Nephron (organoid): Measurements from ENCODE around the gene SMG6.

ENCODE experiments used
- H3K27ac Mint-ChIP-seq, 3 experiments: 2 replicates each; pipeline ENCODE4 v1.8.0; 2020; ENCODE audit warnings: mixed read lengths in 3 of 3, mild to moderate bottlenecking in 2 of 3, moderate library complexity in 1 of 3
- H3K27me3 Mint-ChIP-seq: 2 replicates; pipeline ENCODE4 v1.8.0; 2021; ENCODE audit warnings: low read depth, mild to moderate bottlenecking, moderate library complexity, mixed read lengths
- H3K36me3 Mint-ChIP-seq: 2 replicates; pipeline ENCODE4 v1.8.0; 2020; ENCODE audit warnings: low read depth, mixed read lengths
- H3K4me1 Mint-ChIP-seq: 2 replicates; pipeline ENCODE4 v1.8.0; 2020; ENCODE audit warnings: mixed read lengths
- H3K4me3 Mint-ChIP-seq, 3 experiments: 2 replicates each; pipeline ENCODE4 v1.8.0; 2020; ENCODE audit warnings: mild to moderate bottlenecking in 3 of 3, mixed read lengths in 3 of 3, moderate library complexity in 2 of 3
- H3K9me3 Mint-ChIP-seq: 2 replicates; pipeline ENCODE4 v1.8.0; 2020; ENCODE audit warnings: mixed read lengths
- TF ChIP-seq, protein P1 (sequence below), 3 experiments: fragments of 200-600 bp; sonication (generic); IDR thresholded peaks; one replicate each; pipeline ENCODE4 v1.5.0; 2021; ENCODE audit warnings: antibody characterized with exemption in 3 of 3; ENCODE audit not compliant: unreplicated experiment in 3 of 3

SMG6 gene

DNA sequence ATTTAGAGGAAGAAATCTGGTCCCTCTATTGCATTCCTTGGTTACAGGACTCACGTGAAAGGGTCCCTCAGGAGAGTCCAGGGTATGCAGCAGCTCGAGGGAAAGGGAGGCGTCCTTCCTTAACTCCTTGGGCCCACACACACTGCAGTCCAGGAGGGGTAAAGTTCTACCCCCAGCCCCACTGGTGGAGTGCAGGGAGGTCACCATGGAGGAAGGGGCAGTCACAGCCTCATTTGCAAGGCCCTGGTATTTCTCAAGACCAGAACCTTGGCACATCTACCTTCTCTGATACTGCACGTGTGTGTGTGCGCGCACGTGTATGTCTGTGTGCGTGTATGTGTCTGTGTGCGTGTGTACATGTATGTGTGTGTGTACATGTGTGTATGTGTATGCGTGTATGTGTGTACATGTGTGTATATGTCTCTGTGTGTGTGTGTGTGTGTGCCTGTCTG is 237.6 kb downstream of the SMG6 start:
- Mint-ChIP-seq H3K36me3 (peaks cover 74% of the 10 kb centered on the region), H3K4me3 (peak overlapping the region in 2 of 3 experiments; percentile 11 to 56), H3K9me3 (no peaks in the 10 kb centered on the region), H3K4me1 (peaks cover 83% of the 10 kb centered on the region), H3K27ac (peak overlapping the region; percentile 83 to 96 (median 93)), H3K27me3 (peaks cover 15% of the 10 kb centered on the region)
- TF ChIP-seq, protein P1, sequence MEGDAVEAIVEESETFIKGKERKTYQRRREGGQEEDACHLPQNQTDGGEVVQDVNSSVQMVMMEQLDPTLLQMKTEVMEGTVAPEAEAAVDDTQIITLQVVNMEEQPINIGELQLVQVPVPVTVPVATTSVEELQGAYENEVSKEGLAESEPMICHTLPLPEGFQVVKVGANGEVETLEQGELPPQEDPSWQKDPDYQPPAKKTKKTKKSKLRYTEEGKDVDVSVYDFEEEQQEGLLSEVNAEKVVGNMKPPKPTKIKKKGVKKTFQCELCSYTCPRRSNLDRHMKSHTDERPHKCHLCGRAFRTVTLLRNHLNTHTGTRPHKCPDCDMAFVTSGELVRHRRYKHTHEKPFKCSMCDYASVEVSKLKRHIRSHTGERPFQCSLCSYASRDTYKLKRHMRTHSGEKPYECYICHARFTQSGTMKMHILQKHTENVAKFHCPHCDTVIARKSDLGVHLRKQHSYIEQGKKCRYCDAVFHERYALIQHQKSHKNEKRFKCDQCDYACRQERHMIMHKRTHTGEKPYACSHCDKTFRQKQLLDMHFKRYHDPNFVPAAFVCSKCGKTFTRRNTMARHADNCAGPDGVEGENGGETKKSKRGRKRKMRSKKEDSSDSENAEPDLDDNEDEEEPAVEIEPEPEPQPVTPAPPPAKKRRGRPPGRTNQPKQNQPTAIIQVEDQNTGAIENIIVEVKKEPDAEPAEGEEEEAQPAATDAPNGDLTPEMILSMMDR (IDR thresholded peaks at IDR 0.05; ENCODE audit: unreplicated experiment in 3 of 3): no peak

DNA sequence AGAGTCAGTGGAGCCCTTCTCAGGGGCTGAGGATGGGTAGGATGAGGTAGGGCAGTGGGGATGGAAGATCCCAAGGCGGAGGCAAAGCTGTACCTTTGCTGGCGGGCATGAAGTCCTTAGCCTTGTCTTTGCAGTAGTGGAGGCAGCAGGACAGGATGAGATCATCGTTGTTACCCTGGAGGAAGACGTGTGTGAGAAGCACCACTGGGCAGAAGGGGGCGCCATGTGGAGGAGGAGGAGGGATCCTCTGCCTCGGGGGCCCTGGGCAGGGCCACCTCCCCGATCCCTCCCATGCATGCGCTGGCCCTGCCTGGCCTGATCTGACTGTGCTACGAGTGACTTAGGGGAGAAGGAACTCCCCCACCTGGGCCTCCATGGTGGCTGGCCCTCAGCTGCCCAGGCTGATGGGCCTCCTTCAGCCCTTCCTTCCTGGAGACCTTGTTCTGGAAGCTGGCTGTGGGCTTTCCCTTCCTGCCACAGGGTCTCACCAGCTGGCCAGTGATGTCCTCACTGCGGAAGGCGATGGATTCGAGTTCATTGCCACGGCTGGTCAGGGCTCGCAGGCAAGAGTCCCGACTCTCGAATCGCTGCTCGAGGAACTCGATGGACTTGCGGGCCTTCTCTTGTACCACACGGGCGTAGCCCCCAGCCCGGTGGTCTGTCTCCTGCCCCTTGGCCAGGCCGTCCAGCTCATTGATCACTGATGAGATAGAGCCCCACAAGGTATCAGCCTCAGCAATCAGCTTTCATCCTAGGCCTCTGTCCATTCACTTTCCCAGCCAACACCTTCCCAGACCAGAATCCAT is 238.4 kb downstream of the SMG6 start:
- Mint-ChIP-seq H3K27ac (peak overlapping the region; percentile 83 to 96 (median 93)), H3K9me3 (no peaks in the 10 kb centered on the region), H3K4me3 (peak overlapping the region in 1 of 3 experiments; percentile 22), H3K27me3 (peaks cover 22% of the 10 kb centered on the region), H3K4me1 (peaks cover 86% of the 10 kb centered on the region), H3K36me3 (peaks cover 78% of the 10 kb centered on the region)
- TF ChIP-seq, protein P1 (IDR thresholded peaks at IDR 0.05; ENCODE audit: unreplicated experiment in 3 of 3): peak in 2 of 3 experiments; percentile 18 to 21

DNA sequence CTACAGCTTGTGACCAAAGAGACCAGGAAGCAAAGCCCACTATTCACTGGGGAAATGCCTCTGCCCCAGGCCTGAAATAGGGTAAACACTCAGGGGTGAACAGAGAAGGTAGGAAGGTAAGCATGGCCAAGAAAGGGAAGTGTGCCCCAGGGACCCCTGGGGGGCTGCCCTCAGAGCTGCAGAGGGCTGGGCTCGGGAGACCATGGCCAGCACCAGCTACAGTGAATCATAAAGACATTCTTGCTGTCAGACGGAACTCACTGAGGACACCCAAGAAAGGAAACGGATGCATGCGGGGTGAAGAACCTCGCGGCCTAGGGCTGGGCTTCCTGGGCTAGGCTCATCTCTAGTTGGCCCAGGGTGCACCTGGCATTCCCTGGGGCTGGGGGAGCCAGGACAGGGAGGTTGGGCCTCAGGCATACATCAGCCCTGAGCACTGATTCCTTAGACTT is 239.0 kb downstream of the SMG6 start:
- TF ChIP-seq, protein P1 (IDR thresholded peaks at IDR 0.05; ENCODE audit: unreplicated experiment in 3 of 3): no peak
- Mint-ChIP-seq H3K27me3 (peaks cover 29% of the 10 kb centered on the region), H3K9me3 (no peaks in the 10 kb centered on the region), H3K4me1 (peaks cover 85% of the 10 kb centered on the region), H3K4me3 (peak overlapping the region in 2 of 3 experiments; percentile 17 to 18), H3K27ac (peak overlapping the region; percentile 83 to 95 (median 93)), H3K36me3 (peaks cover 78% of the 10 kb centered on the region)

DNA sequence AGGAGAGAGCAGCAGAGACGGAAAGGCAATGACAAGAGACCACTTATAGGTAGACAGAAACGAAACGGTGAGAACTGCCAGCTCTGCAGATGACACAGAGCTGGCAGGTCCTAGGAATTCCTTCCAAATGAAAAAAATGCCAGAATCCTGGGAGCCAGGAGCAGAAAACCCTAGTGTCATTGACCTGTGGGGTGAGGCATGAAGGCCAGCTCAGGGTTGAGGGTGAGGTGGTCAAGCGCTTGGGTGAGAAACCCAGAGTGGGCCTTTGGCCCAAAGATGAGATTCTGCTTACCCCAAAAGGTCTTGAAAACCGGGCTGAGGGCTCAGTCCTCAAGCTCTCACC is 239.5 kb downstream of the SMG6 start:
- TF ChIP-seq, protein P1 (IDR thresholded peaks at IDR 0.05; ENCODE audit: unreplicated experiment in 3 of 3): no peak
- peaks cover 33% of the 10 kb centered on the region for H3K27me3 Mint-ChIP-seq
- peaks cover 87% of the 10 kb centered on the region for H3K4me1 Mint-ChIP-seq
- H3K36me3 Mint-ChIP-seq: peaks cover 80% of the 10 kb centered on the region
- H3K27ac Mint-ChIP-seq: peak overlapping the region; percentile 83 to 95 (median 93)
- H3K9me3 Mint-ChIP-seq: no peaks in the 10 kb centered on the region
- peak overlapping the region in 1 of 3 experiments; percentile 1 for H3K4me3 Mint-ChIP-seq

DNA sequence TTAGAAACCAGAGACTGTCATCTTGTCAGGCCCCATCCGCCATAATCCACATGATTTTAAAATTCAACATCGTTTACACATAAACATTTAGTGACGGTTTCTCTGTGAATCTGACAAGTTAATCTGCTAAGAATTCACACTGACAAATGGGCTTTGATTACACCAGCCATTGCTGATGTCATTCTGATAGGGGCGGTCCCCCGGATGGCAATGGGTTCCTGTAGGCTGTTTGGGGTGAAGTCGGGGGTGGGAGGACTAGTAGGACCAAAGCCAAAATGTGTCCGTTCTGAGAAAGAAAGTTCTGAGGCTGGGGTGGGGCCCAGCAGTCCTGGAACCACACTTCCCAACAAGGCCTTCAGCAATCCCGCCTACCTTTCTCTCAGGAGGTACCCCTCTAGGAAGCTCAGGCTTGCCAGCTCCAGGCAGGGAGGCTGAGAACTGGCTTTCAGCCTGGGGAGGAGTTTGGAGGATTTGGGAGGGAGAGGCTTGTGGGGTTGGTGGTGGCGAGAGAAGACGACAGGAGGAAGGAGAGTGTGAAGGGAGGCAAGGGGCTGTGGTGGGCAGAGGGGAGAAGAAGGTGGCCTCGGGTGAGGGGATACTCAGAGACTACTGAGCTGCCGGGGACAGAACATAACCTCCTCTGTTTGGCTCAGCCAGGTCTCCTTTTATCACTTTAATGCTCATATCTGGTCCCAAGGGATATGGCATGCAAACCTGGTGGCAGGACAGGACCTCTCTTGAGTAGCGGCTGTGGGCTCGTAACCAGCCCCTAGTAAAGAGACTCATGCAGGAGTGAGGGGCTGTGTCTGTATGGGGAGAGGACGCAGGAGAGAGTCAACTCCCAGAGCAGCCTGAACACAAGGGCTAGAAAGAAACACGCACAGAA is 240.1 kb downstream of the SMG6 start:
- H3K36me3 Mint-ChIP-seq: peaks cover 74% of the 10 kb centered on the region
- peaks cover 33% of the 10 kb centered on the region for H3K27me3 Mint-ChIP-seq
- TF ChIP-seq, protein P1 (IDR thresholded peaks at IDR 0.05; ENCODE audit: unreplicated experiment in 3 of 3): no peak
- H3K4me3 Mint-ChIP-seq: peak overlapping the region in 2 of 3 experiments; percentile 1 to 15
- H3K27ac Mint-ChIP-seq: peak overlapping the region; percentile 83 to 95 (median 93)
- H3K9me3 Mint-ChIP-seq: no peaks in the 10 kb centered on the region
- peaks cover 81% of the 10 kb centered on the region for H3K4me1 Mint-ChIP-seq
